Ishikawa (cell line): ENCODE data around the gene AATF.

Source experiments
- CEBPB ChIP-seq: IDR thresholded peaks from 2 replicates; pipeline ENCODE4 v1.6.1; 2012
- EP300 ChIP-seq: IDR thresholded peaks from 2 replicates; pipeline ENCODE4 v1.6.1; 2012; ENCODE audit warnings: borderline replicate concordance
- NFIC ChIP-seq: IDR thresholded peaks from 2 replicates; pipeline ENCODE4 v1.6.1; 2012
- TEAD4 ChIP-seq: IDR thresholded peaks from 2 replicates; pipeline ENCODE4 v1.6.1; 2012
- YY1 ChIP-seq: IDR thresholded peaks from 2 replicates; pipeline ENCODE4 v1.6.1; 2012; ENCODE audit warnings: low read depth
- TF ChIP-seq, protein P1 (sequence below): IDR thresholded peaks from 2 replicates; pipeline ENCODE4 v1.6.1; 2012; ENCODE audit warnings: low read depth, mild to moderate bottlenecking

- no peak for TF ChIP-seq EP300
- TF ChIP-seq TEAD4, result no peak
- TF ChIP-seq, protein P1, sequence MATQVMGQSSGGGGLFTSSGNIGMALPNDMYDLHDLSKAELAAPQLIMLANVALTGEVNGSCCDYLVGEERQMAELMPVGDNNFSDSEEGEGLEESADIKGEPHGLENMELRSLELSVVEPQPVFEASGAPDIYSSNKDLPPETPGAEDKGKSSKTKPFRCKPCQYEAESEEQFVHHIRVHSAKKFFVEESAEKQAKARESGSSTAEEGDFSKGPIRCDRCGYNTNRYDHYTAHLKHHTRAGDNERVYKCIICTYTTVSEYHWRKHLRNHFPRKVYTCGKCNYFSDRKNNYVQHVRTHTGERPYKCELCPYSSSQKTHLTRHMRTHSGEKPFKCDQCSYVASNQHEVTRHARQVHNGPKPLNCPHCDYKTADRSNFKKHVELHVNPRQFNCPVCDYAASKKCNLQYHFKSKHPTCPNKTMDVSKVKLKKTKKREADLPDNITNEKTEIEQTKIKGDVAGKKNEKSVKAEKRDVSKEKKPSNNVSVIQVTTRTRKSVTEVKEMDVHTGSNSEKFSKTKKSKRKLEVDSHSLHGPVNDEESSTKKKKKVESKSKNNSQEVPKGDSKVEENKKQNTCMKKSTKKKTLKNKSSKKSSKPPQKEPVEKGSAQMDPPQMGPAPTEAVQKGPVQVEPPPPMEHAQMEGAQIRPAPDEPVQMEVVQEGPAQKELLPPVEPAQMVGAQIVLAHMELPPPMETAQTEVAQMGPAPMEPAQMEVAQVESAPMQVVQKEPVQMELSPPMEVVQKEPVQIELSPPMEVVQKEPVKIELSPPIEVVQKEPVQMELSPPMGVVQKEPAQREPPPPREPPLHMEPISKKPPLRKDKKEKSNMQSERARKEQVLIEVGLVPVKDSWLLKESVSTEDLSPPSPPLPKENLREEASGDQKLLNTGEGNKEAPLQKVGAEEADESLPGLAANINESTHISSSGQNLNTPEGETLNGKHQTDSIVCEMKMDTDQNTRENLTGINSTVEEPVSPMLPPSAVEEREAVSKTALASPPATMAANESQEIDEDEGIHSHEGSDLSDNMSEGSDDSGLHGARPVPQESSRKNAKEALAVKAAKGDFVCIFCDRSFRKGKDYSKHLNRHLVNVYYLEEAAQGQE, result no peak
- TF ChIP-seq CEBPB, result no peak
- TF ChIP-seq YY1, result no peak
- no peak for TF ChIP-seq NFIC
These were observed 148.4 kb downstream of the AATF start for GRCh38 chr17:37097154-37097553.
